HG02970 (cell line): ENCODE data around the gene LRPAP1.

Source experiments
- ATAC-seq: cut with Tn5 transposase; IDR thresholded peaks from one replicate; pipeline ENCODE4 v1.9.1; 2021; ENCODE audit warnings: mild to moderate bottlenecking, moderate library complexity, moderate number of reproducible peaks; ENCODE audit not compliant: unreplicated experiment, low FRiP score

The LRPAP1 gene

DNA sequence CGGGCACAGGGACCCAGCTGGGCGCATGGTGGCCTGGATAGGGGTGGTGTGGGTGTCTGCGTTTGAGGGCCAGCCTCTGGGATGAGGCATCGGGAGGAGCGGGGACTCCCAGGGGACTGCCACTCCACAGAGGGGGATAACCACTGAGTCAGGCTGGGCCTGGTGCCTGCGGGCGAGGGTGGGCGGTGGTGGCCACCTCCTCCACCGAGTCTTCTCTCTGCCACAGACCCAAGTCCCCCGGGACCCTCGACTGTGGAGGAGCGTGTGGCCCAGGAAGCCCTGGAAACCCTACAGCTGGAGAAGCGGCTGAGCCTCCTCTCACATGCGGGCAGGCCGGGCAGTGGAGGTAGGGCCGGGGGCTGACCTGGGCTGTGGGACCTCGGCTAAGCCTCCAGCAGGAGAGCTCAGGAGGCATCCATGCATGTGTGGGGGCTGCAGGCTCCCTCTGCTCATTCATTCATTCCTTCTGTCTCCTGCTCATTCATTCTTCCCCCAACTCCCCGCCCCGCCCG lies 42.7 kb downstream of the LRPAP1 start:
- ATAC-seq: no peak

DNA sequence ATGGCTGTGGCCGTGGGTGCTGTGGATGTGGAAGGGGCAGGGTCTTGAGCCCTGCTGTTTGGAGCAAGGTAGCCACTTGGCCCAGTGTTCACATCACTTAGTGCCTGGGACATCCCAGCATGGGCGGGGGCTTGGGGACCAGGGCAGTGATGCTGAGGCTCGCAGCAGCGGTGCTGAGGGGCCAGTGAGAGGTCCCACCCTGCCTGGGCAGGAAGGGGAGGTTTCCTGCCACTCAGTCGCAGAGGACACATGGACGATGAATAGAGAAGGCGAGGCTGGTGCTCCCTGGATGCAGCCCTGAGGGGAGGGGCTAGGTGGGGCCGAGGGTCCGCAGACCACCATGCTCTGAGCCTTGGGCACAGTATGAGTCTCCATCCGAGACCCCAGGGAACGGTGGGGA lies 43.4 kb downstream of the LRPAP1 start:
- no peak for ATAC-seq

DNA sequence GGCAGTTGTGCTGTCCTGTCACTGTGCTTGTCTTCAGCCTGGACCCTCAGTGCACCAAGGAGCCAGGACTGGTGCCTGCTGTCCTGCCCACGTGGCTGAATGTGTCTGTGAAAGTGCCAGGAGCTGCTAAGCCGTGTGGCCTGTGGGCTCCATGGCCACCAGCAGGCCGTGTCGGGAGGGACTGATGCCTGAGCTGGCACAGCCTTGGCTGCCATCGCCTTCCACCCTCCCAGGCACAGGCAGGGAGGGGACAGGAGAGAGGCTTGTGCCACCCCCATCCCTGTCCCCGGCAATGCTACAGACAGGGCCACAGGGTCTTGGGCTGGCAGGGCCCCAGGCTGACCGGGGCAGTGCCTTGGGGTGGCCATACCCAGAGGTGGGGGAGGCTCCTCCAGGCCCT lies 44.4 kb downstream of the LRPAP1 start:
- no peak for ATAC-seq

GRCh38 chr4:3486541-3487540 lies 45.4 kb downstream of the LRPAP1 start:
- ATAC-seq: no peak

GRCh38 chr4:3485886-3486540 lies 46.2 kb downstream of the LRPAP1 start:
- no peak for ATAC-seq

DNA sequence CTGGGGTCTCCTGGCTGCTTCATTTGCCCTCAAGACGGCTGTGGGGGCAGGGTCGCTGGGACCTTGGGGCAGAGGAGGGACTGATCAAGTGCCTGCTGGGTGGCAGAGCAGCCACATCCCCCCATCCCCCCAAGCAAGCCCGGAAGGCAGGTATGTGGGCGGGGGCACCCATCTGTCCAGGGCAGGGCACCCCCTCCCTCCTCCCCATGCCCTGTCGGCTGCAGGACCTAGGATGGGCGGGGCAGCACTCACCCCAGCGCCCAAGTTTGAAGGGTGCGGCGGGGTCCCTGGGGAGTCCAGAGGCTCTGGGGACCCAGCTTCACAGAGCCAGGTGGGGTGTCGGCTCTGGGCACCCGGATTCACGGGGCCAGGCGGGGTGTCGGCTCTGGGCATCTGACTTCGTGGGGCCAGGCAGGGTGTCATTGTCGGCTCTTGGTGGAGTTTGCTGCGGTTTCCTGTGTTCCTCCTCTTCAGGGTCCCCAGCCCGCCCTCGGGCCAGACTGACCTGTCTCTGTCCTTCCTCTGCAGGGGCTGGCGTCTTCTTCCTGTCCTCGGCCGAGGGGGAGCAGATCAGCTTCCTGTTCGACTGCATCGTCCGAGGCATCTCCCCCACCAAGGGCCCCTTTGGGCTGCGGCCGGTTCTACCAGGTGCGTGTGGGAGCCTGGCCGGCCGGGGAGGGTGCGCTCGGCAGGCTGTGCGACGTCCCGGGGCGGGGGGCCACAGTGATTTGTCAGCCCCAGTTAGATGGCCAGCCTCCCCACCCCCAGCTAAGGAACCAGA lies 47.0 kb downstream of the LRPAP1 start:
- ATAC-seq: no peak

DNA sequence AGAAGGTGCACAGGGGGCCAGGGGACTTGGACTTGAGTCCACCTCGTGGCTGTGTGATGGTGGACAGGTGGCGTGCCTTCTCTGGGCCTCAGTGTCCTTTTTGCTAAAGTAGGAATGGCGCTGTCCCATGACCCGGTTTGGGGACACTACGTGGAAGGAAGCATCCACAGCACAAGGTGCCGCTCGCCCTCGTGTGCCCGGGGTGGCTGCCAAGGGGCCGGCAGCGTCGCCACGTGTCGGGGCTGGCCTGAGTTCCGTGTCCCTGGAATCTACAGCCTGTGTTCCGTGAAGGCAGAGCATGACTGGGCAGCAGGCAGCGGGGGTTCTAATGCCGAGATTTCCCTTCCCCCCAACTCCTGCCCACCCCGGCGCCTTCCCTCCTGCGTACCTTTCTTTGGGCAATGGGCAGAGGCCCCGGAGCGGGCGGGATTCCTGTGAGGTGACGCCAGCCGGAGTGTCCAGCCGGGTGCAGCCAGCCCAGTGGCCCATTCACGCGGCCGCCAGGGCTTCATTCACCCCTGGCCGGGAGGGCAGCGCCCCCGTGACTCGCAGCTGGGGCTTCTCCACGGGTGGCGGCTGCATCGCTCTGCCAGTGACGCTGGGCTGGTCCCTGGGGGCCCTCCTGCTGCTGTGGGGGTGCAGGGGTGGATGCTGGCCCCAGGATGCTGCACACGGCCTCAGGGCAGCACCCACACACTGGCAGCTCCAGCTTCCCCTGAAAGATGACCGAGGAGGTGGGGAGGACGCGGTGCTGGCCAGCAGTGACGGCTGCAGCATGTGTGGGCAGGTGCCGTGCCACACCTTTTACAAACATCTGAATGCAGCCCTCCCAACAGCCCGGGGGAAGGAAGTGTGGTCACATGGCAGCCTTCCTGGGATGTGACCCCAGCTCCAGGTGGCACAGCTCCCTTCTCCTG lies 47.9 kb downstream of the LRPAP1 start:
- ATAC-seq: no peak

DNA sequence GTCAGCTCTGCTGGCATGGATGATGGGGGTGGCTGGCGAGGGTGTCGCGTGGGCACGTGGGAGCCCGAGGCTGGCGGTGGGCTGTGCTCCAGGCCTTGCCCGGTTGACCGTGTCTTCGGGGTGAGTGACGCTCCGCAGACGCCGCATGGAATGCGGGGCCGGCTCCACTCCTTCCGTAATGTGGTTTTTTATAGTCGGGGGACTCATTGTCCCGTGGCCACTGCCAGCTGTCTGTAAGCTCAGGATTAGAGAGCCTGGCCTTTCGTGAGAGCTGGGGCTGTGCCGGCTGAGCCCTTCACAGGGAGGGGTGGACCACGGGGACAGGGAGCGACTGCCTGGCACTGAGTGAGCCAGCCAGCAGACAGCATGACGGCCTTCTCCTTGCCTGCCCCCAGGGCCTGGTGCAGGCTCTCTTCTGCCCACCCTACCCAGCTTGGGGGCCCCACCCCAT lies 48.7 kb downstream of the LRPAP1 start:
- ATAC-seq: no peak

- no peak for ATAC-seq
Observed at GRCh38 chr4:3482707-3483106, 49.5 kb downstream of the LRPAP1 start.

DNA sequence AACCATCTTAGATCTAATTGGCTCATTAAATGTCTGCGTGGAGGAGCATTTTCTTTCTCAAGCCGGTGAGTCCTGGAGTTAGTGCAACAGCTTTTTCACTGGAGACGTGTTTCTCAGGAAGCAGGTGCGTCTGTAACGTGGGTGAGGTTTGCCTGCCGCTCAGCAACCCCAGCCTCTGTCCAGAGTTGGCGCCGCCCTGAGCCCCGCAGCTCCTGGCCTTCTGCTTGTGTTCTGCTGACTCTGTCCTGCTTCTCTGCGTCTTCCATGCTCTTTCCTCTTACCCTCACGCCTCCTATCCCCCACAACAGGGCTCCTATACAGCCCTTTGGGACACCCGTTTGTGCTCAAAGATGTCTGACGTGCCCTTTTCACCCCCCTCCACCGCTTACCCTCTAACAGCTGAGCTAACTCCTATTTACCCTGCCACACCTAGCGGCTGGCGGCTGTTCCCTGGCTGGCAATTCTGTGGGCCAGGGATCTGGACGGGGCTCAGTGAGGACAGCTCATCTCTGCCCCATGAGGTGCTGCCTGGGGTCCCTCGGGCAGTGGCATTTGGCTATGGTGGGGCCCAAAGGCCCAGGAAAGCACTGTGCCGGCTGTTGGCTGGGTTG lies 50.3 kb downstream of the LRPAP1 start:
- ATAC-seq: no peak

GRCh38 chr4:3481113-3481531 lies 51.1 kb downstream of the LRPAP1 start:
- no peak for ATAC-seq

DNA sequence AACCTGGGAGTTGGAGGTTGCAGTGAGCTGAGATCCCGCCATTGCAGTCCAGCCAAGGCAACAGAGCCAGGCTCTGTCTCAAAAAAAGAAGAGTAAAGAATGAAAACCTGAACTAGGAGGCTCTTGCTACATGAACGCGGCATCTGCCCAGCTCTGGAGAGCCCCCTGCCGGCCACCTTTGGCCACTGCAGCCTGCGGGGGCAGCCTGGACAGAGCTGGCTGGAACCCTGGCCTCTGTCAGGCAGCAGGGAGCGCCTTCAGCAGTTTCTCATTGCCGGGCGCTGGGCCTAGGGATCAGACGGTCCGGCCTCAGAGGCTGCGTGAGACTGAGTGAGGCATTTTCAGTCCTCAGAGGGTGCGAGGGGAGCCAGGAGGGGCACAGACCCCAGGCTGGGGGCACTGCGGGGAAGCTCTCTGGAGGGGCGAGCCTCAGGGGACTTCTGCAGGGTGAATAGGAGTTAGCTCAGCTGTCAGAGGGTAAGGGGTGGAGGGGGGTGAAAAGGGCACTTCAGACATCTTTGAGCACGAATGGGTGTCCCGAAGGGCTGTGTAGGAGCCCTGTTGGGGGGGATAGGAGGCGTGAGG lies 51.6 kb downstream of the LRPAP1 start:
- no peak for ATAC-seq

DNA sequence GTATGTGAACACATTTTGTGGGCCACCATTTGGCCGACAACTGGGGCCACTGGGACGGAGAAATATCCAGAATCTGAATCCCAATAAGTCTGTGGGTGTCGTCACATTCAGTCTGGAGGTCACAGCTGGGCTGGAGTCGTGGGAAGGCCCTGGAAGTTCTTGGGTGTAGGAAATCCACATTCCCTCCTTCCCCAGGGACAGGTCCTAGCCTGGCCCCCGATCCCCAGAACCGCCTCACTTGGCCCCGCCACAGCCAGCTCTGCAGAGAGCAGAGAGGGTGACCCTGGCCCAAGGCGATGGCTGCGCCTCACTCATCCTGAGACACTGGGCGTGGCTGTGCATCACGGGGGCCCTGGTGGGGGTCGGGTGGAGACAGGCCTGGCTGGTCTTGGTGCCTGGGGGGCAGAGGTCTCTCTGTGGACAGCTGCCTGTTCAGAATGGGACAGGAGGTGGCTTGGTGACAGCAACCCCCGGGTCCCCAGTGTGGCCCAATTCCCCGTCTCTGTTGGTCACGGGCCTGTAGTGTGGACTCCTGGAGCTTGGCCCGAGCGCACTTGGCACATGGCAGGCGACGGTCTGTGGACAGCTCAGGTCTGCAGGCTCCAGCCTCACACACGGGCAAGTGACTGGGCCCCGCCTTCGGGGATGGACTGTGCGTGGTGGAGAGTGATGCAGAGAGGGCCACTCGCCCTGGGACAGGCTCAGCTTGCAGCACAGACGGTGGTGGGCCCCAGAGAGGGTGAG lies 52.7 kb downstream of the LRPAP1 start:
- no peak for ATAC-seq

- no peak for ATAC-seq
Observed at GRCh38 chr4:3478446-3479357, 53.5 kb downstream of the LRPAP1 start.

DNA sequence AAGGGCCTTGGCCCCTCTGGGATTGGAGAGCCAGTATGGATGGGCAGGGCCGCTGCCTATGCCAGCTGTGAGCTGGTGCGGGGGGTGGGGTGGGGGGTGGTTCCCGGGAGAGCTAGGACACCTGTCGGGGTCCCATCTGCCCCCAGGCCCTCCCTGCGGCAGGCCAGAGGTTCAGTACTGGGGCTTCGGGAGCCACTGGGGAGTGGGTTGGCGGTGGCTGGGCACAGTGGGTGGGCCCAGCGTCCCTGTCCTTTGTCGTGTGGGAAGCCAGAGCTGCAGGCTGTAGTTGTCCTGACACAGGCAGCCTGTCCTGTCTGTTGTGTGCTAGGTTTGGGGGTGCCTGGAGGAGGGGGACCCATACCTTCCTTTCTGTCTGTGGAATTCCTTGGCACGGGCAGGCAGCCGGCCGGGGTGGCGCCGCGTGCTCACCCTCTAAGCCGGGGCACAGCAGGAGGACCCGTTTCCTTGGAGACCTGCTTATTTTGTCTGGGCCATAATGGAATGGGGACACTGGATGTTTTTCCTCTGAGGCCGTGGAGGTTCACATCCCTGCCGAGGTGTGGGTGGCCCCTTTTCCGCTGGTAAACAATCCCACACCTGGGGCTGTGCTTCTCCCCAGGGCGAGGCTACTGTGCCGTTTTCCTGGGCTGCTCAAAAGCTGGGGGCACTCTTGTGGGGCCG lies 54.3 kb downstream of the LRPAP1 start:
- ATAC-seq: no peak

- no peak for ATAC-seq
Observed at GRCh38 chr4:3476936-3477749, 55.1 kb downstream of the LRPAP1 start.
